Measurements from ENCODE around the gene CCDC27.
"Not testable (repeated sequence)": the region's sequence is repeated elsewhere in the genome, so short reads cannot be mapped to it uniquely, and the experiment has no call there.

Gene CCDC27

GRCh38 chr1:3738943-3739342, 13.3 kb upstream of the CCDC27 start:
- no peak for DNase-seq

GRCh38 chr1:3740042-3740441, 12.2 kb upstream of the CCDC27 start:
- DNase-seq: no peak

GRCh38 chr1:3740752-3741151, 11.5 kb upstream of the CCDC27 start:
- DNase-seq: peak in 1 of 5 donors; percentile 2

GRCh38 chr1:3741566-3742438, 10.4 kb upstream of the CCDC27 start:
- DNase-seq: peak in 1 of 5 donors; percentile 2

GRCh38 chr1:3742439-3743298, 9.6 kb upstream of the CCDC27 start:
- no peak for DNase-seq

- DNase-seq: no peak
Observed at GRCh38 chr1:3743421-3743820, 8.8 kb upstream of the CCDC27 start.

- peak in 1 of 5 donors; percentile 0 for DNase-seq
Observed at GRCh38 chr1:3743826-3744225, 8.4 kb upstream of the CCDC27 start.

- peak in 1 of 5 donors; percentile 1 for DNase-seq
Observed at GRCh38 chr1:3744646-3745045, 7.6 kb upstream of the CCDC27 start.

GRCh38 chr1:3745071-3745470, 7.2 kb upstream of the CCDC27 start:
- peak in 1 of 5 donors; percentile 5 for DNase-seq

- peak in 1 of 5 donors; percentile 3 for DNase-seq
Observed at GRCh38 chr1:3745590-3746381, 6.5 kb upstream of the CCDC27 start.

- DNase-seq: peak in 1 of 5 donors; percentile 5
Observed at GRCh38 chr1:3746389-3746829, 5.8 kb upstream of the CCDC27 start.

- DNase-seq: peak; percentile 72 to 86 (median 79)
Observed at GRCh38 chr1:3746830-3747521, 5.3 kb upstream of the CCDC27 start.

- no peak for DNase-seq
Observed at GRCh38 chr1:3747522-3747848, 4.8 kb upstream of the CCDC27 start.

GRCh38 chr1:3747903-3748302, 4.3 kb upstream of the CCDC27 start:
- no peak for DNase-seq

- not testable (repeated sequence) for DNase-seq
Observed at GRCh38 chr1:3748316-3748900, 3.8 kb upstream of the CCDC27 start.

- DNase-seq: no peak
Observed at GRCh38 chr1:3749512-3749911, 2.7 kb upstream of the CCDC27 start.

GRCh38 chr1:3750741-3751140, 1.5 kb upstream of the CCDC27 start:
- DNase-seq: no peak

GRCh38 chr1:3753656-3754454, 1.6 kb downstream of the CCDC27 start:
- DNase-seq: no peak

- DNase-seq: no peak
Observed at GRCh38 chr1:3756394-3756793, 4.1 kb downstream of the CCDC27 start.

- no peak for DNase-seq
Observed at GRCh38 chr1:3759164-3759563, 6.9 kb downstream of the CCDC27 start.

- DNase-seq: no peak
Observed at GRCh38 chr1:3759796-3760195, 7.5 kb downstream of the CCDC27 start.
